Stimulated activated CD4-positive, alpha-beta T cell treated with anti-CD3 and anti-CD28 coated beads, Interleukin-12 subunit alpha, Interleukin-12 subunit beta, amount 100 ng/mL, for 48 hours (primary cell): ENCODE results near the gene BBS12.

Experiments used
- DNase-seq, 3 donors: peaks; one replicate each; pipeline ENCODE4 v3.0.0-alpha.2; 2020; ENCODE audit warnings: low read depth in 2 of 3, low spot score in 1 of 3

BBS12 gene

GRCh38 chr4:122793811-122794210, 61.3 kb downstream of the BBS12 start:
- DNase-seq = no peak
